Inferior parietal cortex (tissue), 1 donor: Measurements from ENCODE around the gene SYNJ1.
"Not testable (repeated sequence)": the region's sequence is repeated elsewhere in the genome, so short reads cannot be mapped to it uniquely, and the experiment has no call there.

Experiments
- DNase-seq: peaks from one replicate; pipeline ENCODE4 v3.0.0-alpha.2; 2016; ENCODE audit errors: extremely low spot score

Gene SYNJ1

GRCh38 chr21:32733990-32734613, 6.3 kb upstream of the SYNJ1 start:
- DNase-seq, result no peak

GRCh38 chr21:32733356-32733755, 5.5 kb upstream of the SYNJ1 start:
- DNase-seq, result no peak

DNA sequence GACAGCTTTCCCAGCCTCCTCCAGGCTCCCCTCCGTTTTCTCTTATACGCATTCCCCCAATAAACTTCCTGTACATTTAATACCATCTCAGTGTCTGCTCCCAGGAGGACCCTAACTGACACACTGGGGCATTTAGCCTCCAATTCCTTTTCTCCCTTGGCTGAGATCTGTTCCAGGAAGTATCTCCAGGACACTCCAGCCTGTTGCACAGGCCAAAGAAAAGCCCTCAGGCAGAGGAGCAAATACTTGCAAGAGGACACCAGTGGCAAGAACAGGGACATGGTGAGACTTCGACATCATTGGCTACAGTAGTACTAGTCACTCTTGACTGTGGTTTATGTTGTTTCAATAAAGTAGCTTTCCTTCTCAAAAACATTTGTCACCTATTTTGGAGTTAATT, 4.7 kb upstream of the SYNJ1 start:
- no peak for DNase-seq

DNA sequence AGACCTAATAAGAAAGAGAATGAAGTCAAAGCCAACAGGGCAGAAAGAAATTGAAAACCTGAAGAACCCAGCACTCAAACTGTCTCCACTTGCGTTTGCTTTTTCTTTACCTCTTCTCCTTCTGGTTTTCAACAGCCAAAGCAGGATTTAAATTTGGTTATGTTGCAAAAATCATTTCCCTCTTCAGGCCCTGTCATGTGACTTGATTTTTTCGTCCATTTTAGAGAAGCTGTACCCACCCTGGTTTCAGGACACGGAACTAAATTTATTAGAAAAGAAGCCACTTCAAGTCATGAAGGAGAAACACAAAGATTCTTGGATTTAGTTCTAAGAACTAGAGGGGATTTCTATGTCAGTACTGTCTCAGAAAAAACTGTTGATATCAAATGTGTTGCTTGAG, 1.0 kb upstream of the SYNJ1 start:
- DNase-seq, result no peak

DNA sequence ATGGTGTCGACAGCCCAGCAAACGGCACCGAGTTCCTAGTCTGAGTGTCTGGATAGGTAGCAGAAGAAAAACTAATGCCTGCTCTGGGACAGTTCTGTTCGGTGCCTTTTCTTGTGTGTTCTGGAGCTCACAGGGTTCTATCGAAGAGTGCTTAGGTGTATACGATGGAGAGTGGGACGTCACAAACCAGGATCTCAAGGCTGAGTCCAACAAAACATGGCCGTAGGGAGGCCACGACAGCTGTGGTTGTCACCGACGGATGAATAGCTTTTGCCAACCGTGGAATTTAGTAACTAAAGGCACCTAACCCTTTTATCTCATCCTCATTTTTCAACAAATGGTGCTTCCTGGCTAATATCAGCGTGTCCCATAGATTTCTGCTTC, 635 bp upstream of the SYNJ1 start:
- DNase-seq, result peak; percentile 50

DNA sequence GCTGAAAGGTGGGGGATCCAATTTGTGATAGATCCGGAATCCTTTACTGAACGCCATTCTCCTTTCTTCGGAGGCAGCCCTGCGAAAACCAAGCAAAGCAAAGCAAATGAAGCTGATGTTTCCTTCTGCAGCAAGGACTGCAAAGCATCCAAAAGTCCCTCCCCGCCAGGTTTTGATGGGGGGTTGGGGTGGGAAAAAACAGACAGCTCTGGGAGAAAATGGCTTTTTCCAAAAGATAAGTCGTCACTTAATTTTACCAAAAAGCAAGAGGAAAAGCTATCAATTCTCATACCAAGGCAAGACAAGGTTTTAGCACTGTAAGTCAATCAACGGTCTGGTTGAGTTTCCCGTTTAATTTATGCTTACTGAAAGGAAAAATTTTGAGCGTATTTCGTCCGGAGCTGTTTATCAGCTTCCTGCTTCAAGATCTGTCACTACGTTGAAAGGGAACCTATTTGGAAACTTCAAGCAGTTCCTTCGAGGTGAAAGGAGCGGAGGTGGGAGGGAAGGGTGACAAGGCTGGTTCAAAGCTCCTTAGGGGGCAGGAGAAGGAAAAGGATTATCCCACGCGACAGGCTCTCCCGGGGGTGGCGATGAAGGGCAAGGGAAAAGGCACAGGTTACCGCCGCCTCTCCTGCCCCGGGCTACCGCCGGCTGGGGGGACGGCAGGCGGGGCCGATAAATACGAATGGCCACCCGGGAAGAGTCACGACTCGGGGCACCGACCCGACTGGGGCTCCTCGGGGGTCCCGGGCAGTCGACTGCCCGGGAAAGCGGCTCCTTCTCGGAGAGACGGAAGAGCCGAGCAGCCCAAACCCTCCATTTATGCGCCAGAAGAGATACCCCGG, 750 bp downstream of the SYNJ1 start:
- DNase-seq, result peak; percentile 44

DNA sequence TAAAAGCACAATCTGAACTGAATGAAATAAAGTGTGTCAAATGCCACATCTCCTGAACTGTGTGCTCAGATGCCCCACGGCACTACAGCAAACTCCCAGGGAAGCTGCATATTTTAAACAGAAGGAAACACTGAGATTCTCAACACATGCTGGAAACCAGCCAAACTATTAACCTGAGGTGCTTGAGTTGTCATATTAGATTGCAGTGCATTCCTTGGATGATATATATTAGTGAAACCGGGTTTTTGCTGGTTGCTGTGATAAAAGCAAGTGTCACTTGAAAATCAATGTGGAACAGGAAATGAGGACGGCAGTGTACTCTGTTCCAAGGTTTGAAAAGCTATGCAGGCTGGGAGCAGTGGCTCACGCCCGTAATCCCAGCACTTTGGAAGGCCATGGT, 8.7 kb downstream of the SYNJ1 start:
- DNase-seq, result no peak

GRCh38 chr21:32717851-32718316, 9.9 kb downstream of the SYNJ1 start:
- DNase-seq, result no peak

- DNase-seq, result no peak
Observed at GRCh38 chr21:32716486-32716885, 11.3 kb downstream of the SYNJ1 start.

GRCh38 chr21:32713726-32714125, 14.1 kb downstream of the SYNJ1 start:
- no peak for DNase-seq

GRCh38 chr21:32712641-32713040, 15.2 kb downstream of the SYNJ1 start:
- no peak for DNase-seq

- no peak for DNase-seq
Observed at GRCh38 chr21:32712043-32712442, 15.8 kb downstream of the SYNJ1 start.

DNA sequence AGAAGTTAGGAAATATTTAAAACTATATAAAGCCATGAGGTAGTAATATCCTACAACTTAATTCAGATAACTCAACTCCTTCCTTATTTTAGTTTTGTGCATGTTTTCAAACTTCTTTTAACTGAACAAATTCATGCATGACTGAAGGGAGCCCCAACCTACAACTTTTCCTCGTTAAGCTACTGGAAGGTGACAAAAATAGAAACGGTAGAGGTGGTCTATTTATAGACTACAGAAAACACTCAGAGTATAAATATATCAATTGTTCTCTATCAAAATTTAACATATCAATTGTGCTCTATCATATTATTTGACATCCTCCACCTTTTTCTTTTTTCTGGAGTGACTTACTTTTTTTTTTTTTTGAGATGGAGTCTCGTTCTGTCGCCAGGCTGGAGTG, 16.8 kb downstream of the SYNJ1 start:
- no peak for DNase-seq

- no peak for DNase-seq
Observed at GRCh38 chr21:32710069-32710784, 17.6 kb downstream of the SYNJ1 start.

GRCh38 chr21:32708069-32708468, 19.7 kb downstream of the SYNJ1 start:
- DNase-seq, result no peak

DNA sequence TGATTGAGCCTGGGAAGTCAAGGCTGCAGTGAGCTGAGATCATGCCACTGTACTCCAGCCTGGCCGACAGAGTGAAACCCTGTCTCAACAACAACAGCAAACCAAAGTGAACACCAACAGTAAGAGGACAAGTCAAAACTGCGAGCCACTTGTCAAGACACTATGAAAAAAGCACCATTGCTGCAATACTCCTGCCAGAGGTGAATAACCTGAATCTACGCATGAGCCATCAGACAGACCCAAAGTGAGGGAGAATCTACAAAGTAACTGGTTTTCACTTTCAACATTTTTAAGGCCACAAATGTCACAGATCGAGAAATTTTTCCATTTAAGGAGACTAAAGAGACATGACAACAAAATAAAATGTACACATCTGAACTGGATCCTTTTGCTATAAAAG, 21.9 kb downstream of the SYNJ1 start:
- no peak for DNase-seq

DNA sequence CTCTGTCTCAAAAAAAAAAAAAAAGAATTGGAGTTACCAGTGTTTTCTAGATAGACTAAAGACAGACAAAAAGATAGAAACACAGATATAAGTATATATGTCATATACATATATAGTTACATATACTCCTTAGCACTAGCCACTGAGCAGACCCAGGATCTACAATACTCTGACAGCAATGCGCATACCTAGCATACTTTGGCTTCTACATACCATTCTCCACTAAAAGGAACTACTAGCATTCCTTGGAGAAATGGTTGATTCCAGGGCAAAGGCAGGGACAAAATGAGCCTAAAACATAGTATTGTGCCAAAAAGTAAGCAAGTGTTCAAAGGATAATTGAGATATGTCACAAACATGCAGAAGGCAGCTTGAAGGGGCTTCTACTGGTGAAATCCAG, 22.7 kb downstream of the SYNJ1 start:
- DNase-seq, result no peak

- DNase-seq, result no peak
Observed at GRCh38 chr21:32702702-32703101, 25.1 kb downstream of the SYNJ1 start.

GRCh38 chr21:32698971-32699693, 28.7 kb downstream of the SYNJ1 start:
- no peak for DNase-seq

DNA sequence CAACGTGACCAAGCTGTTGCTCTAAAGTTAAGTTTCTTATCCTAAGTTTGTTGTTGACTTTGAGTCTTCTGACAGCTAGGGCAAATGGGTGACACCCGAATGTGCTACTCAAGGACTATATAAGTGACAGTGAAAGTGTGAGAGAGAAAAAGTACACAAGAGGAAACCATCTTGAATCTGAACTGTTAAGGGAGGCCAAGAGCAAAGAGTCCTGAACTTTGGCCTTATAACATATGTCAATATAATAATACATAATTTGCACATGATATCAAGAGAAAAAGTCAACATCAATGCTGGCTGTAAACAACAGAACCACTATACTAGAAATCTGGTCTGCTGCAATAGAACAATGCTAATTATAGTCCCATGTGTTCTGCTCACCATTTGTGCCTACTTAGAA, 29.5 kb downstream of the SYNJ1 start:
- no peak for DNase-seq

GRCh38 chr21:32695482-32695881, 32.3 kb downstream of the SYNJ1 start:
- DNase-seq, result not testable (repeated sequence)

- no peak for DNase-seq
Observed at GRCh38 chr21:32693581-32693980, 34.2 kb downstream of the SYNJ1 start.
